Activated T-cell treated with anti-CD3 and anti-CD28 coated beads for 48 hours (primary cell): ENCODE measurements around the gene CPHXL2.

Experiments used
- DNase-seq: peaks from one replicate; pipeline ENCODE4 v3.0.0-alpha.2; 2020; ENCODE audit warnings: low read depth

CPHXL2 gene

DNA sequence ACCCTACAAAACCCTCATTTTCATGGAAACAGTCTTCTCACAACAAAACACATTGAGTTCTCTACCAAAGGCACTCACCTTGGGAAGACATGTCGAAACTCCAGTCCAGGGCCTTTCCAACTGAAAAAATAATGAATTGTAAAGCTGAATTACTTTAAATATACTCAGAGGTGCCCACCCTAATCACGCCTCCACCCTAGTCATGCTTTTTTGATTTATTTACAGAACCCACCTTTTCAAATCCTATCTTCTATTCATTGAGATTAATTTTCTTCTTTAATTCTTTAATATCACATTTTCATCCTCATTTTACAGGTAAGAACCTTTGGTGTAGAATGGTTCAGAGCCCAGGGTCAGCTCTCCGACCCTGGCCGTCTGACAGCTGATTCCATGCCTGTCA lies at the start of gene CPHXL2:
CPHXL2 (minus strand) TSS at position 101 of the 400 bp plus-strand sequence; CDS start at position 91, 10 bp downstream.
- DNase-seq = no peak

GRCh38 chr16:75726390-75726789 lies 49.6 kb upstream of the CPHXL2 start, which contains the start of gene CPHXL:
Gene CPHXL (minus strand): TSS chr16:75726490. CDS start chr16:75726442, 48 bp downstream.
- DNase-seq = no peak

DNA sequence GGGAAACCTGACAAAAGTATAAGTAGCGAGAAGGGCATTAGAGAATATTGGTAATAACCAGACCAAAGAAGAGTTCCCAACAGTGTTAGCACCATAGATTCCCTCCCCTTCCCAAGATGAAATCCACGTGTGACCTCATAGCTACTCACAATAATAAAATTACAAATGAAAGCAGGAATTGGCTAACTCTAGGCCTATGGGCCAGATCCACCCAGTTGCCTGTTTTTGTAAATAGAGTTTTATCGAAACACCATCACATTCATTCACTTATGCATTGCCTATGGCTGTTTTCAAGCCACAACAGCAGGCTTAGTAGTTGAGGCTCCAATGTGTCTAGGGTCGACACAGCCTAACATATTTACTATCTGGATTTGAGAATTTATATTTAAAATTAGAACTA lies 41.6 kb upstream of the CPHXL2 start:
- no peak for DNase-seq

GRCh38 chr16:75714661-75715060 lies 37.9 kb upstream of the CPHXL2 start:
- no peak for DNase-seq

DNA sequence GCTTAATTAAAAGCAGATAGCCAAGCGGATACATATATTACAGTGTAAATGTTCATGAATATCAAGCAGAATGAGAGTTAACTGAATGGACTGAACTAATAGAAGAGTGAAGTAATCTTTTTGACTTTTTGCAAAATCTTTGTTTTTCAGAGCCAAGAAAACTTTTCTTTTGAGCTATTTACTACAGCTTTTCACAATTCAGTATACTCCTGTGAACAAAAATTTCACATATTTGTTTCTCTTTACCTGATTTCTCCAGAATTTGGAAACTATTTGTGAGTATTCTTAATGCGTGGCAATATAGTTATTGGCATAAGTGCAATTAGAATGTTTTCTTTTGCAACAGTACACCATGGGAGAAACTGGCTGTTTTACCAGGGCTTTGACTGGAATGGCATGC lies 33.5 kb upstream of the CPHXL2 start:
- no peak for DNase-seq

- DNase-seq = no peak
Measured at GRCh38 chr16:75703306-75703705, 26.5 kb upstream of the CPHXL2 start.

DNA sequence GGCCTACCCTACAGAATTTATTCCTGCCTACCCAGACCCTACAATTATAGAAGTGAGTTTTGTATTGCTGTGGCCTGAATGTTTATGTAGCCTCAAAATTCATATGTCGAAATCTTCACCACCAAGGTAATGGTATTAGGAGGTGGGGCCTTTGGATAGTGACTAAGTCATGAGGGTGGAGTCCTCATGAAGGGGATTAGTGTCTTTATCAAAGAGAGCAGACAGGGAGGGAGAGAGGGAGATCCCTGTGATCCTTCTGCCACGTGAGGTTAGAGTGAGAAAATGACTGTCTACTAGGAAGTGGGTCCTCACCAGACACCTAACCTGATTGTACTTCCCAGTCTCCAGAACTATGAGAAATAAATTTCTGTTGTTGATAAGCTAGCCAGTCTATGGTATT lies 25.4 kb upstream of the CPHXL2 start:
- DNase-seq = no peak

GRCh38 chr16:75701361-75701760 lies 24.6 kb upstream of the CPHXL2 start, which contains the start of gene DUXB:
Gene DUXB (minus strand): TSS chr16:75701461. CDS start chr16:75701418, 43 bp downstream.
- DNase-seq = no peak

GRCh38 chr16:75697571-75697970 lies 20.8 kb upstream of the CPHXL2 start:
- DNase-seq = no peak

GRCh38 chr16:75695708-75696107 lies 18.9 kb upstream of the CPHXL2 start:
- no peak for DNase-seq

DNA sequence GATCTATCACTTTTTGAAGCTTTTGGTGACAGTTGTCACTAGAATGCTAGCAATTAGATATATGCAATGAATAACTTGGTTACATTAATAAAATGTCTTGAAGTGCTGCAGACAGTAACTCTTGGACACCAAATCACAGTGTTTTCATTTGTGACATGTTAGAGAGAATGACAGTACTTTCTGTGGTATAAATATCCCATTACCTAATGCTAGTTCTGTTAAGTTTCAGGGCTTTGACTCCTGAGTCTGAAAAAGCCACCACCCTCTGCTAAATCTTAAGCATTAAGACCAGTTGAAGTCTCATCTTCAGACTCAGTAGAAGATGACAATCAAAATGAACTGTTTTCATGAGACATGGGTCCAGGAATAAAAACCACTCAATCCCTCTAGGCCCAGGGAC lies 10.6 kb upstream of the CPHXL2 start:
- DNase-seq = no peak

- DNase-seq = no peak
Measured at GRCh38 chr16:75682308-75682707, 5.5 kb upstream of the CPHXL2 start.

- no peak for DNase-seq
Measured at GRCh38 chr16:75679366-75679765, 2.6 kb upstream of the CPHXL2 start.

DNA sequence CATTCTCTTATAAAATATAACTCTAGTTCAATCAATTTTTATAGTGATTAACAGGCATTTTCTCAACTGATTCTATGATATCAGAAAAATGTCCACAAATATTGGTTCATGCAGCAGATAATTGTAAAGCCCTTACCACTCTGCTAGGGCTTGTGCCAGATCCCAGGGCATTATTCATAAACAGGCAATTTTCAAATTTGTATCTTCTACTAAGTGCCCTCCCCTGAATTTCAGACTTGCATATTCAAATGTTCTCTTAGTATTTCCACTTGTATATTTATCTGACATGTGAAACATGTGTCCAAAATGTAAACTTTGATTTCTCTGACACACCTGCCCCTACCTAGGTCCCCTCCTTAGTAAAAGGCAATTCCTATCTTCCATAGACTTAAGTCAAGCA lies 9.3 kb downstream of the CPHXL2 start:
- no peak for DNase-seq

DNA sequence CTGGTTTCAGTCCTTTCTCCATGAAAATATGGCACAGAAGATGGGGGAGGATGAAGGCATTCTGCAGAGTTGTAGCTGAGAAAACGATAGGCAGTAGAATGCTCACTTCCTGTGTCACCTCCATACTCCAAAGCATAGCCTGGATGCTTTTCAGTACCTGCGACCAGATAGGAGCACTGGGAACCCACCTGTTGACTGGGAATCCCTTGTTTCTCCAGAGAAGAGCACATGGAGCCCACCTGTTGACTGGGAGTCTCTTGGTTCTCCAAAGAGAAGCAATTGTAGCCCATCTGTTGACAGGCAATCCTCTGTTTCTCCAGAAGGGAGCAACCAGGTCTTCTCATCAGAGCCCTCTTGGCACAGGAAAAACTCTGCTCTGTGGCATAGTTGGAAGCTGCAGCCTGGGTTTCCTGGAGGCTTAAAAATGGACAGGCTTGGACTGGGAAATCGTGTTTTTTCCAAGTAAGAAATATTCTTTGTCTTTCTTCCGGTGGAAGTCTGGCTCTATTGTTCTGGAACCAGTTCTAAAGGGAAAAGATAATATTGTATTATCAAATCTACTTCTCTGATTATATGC lies 16.0 kb downstream of the CPHXL2 start:
- DNase-seq = no peak

DNA sequence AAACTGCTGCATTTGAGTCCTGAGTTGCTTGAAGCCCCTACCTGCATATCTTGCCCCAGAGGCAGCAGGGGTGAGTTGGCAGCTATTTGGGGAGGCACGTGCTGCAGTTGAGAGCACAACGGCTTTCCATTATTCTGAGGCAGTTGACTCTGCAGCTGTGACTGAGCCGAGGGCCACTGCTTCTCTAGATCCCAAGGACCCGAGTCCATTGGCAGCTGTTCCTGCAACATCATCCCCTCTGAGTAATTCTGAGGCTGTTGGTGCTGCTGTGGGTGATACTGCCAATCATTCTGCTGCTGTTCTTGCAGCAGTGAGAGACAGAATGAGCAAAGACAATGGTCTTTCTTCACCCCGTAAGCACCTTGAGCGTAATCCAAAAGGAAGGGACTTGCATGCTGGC lies 16.5 kb downstream of the CPHXL2 start:
- no peak for DNase-seq

DNA sequence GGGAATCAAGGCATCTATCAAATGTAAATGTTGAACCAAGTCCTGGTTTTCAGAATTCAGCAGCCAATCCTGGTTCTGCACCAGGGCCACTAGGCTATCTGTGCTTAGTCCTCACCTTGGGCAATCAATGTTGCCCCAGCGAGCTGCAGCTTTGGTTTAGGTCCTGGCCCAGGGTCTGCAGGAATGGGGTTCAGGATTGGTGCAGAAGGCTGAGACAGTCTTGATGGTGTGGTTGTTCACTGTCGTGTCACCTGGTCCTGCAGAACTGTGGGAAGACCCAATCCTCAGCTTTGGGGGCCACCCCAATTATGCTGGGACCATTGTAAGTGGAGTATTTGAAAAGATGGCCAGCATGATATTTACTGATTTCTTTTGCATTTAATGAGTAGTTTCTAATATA lies 18.6 kb downstream of the CPHXL2 start:
- DNase-seq = no peak

GRCh38 chr16:75653922-75654321 lies 22.9 kb downstream of the CPHXL2 start:
- no peak for DNase-seq

DNA sequence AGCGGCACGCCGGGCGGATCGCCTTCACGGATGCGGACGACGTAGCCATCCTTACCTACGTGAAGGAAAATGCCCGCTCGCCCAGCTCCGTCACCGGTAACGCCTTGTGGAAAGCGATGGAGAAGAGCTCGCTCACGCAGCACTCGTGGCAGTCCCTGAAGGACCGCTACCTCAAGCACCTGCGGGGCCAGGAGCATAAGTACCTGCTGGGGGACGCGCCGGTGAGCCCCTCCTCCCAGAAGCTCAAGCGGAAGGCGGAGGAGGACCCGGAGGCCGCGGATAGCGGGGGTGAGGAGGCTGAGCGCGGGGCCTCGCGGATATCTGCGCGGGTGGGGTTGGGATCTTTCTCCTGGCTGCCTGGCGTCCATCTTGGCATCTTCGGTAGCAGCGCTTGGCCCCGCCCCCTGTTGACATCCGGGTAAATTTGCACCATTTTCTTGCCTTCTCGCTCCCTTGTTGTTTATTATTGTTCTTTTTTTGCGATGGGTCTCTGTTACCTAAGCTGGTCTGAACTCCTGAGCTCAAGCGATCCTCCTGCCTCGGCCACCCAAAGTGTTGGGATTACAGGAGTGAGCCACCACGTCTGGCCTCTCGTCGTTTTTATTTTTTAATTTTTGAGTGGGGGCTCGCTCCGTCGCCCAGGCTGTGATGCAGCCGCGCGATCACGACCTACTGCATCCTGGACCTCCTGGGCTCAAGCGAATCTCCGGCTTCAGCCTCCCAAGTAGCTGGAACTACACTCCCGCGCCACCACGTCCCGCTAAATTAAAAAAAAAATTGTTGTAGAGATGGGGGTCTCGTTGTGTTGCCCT lies 28.3 kb downstream of the CPHXL2 start:
- DNase-seq = peak; percentile 79

DNA sequence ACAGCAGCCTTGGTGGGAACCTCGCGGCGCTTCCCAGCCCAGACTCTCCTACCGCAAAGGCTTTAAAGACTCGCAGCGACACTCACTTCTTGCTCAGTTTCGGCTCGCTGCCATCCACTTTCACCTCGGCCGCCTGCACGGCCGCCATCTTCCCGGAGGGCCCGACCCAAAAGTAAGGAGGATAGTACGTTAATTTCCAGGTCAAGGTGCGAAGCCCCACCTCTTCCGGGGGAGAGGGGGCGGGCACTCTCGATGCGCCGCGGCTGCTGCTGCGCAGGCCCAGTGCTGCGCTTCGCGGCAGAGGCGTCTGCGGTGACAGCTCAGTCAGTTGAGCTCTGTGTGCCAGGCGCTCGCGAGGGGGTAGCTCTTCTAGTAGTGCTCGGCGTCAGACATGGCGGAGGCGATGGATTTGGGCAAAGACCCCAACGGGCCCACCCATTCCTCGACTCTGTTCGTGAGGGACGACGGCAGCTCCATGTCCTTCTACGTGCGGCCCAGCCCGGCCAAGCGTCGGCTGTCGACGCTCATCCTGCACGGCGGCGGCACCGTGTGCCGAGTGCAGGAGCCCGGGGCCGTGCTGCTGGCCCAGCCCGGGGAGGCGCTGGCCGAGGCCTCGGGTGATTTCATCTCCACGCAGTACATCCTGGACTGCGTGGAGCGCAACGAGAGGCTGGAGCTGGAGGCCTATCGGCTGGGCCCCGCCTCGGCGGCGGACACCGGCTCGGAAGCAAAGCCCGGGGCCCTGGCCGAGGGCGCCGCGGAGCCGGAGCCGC lies 29.1 kb downstream of the CPHXL2 start, which contains the start of the genes KARS1 and TERF2IP:
KARS1 (minus strand) TSS at position 174 of the 773 bp plus-strand sequence; CDS start at position 148, 26 bp downstream.
TERF2IP (plus strand) TSS at position 282 of the 773 bp plus-strand sequence; CDS start at position 392, 110 bp downstream.
- DNase-seq = peak; percentile 94

DNA sequence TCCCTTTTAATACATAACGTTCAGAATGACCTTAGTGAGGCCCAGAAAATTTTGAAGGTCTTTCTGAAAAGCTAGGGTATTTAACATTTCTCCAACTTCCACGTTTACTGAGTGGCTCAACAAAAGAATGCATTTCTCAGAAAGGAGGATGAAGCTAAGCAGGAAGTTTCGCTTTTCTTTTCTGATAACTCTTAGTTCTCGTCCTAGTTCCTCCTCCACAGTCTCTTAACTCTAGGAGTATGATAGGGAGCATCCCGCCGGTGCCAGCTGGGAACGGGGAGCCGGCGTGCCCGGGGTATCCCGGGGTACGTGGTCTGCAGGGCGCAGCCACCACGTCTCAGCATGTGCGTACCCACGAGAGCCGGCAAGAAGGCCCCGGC lies 29.7 kb downstream of the CPHXL2 start:
- no peak for DNase-seq

- DNase-seq = no peak
Measured at GRCh38 chr16:75644240-75645012, 32.4 kb downstream of the CPHXL2 start.
